GM08714 (cell line): Measurements from ENCODE around the gene CRLF1.

Source experiments
- H3K4me3 ChIP-seq: fragments of 200-500 bp; sonication (Bioruptor generic); 2 replicates; pipeline ENCODE4 v1.5.1; 2014; ENCODE audit warnings: mild to moderate bottlenecking, low read length, inconsistent platforms
- ZNF274 ChIP-seq: IDR thresholded peaks from 2 replicates; pipeline ENCODE4 v1.6.1; 2012; ENCODE audit warnings: mild to moderate bottlenecking, low read depth, low read length

The CRLF1 gene

DNA sequence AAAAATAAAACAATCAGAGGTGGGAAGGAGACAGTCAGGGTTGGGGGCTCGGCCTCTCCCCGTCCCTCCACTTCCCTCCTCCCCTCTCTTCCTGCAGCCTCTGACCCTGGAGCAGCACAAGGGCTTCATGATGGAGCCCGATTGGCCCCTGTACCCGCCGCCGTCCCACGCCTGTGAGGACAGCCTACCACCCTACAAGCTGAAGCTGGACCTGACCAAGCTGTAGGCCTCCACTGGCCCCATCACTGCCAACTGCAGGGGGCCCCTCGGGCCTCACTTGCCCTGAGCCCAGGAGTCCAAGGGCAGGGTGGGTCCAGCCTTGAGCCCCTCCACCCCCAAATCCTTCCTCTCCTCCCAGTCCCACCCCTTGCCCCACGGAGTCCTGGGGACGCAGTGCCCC is 13.7 kb upstream of the CRLF1 start:
- no peak for TF ChIP-seq ZNF274
- no peak overlapping the region for H3K4me3 ChIP-seq

DNA sequence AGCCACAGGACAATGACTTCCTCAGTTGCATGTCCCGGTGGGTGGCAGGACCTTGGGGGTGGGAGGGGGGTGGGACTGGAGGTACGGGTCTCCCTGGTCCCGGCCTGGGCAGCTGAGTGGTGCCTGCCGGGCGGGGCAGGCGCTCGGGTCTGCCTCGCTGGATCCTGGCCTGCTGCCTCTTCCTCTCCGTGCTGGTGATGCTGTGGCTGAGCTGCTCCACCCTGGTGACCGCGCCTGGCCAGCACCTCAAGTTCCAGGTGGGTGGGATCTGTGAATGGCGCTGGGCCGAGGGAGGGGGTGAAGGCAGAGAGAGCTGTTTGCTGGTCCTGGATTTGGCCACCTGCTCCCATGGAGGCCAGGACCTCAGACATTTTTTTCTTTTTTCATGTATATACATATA is 11.6 kb upstream of the CRLF1 start:
- no peak for TF ChIP-seq ZNF274

DNA sequence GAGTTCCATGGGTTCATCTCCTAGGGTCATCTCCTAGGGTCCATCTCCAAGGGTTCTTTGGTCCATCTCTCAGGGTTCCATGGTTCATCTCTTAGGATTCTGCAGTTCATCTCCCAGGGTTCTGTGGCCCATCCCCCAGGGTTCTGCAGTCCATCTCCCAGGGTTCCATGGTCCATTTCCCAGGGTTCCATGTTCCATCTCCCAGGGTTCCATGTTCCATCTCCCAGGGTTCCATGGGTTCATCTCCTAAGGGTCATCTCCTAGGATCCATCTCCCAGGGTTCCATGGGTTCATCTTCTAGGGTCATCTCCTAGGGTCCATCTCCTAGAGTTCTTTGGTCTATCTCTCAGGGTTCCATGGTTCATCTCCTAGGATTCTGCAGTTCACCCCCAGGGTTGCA is 11.0 kb upstream of the CRLF1 start:
- TF ChIP-seq ZNF274 = no peak

More for the DNA sequence above, 11.6 kb upstream of the CRLF1 start:
- H3K4me3 ChIP-seq = no peak overlapping the region

DNA sequence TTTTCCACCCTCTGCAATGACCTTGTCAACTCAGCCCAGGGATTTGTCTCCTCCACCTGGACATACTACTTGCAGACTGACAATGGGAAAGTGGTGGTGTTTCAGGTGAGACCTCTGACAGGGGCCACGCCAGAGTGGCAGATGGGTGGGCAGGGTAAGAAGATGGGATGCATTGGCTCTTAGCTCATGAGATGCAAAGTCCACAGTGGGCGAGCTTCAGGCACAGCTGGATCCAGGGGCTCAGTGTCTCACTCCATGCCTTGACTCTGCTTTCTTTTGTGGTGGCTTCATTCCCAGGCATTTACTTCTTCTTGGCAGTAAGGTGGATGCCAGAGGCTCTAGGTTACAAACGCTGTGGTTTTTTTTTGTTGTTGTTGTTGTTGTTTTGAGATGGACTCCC is 9.4 kb upstream of the CRLF1 start:
- no peak for TF ChIP-seq ZNF274
- no peak overlapping the region for H3K4me3 ChIP-seq

More for the DNA sequence above, 11.0 kb upstream of the CRLF1 start:
- H3K4me3 ChIP-seq = no peak overlapping the region

DNA sequence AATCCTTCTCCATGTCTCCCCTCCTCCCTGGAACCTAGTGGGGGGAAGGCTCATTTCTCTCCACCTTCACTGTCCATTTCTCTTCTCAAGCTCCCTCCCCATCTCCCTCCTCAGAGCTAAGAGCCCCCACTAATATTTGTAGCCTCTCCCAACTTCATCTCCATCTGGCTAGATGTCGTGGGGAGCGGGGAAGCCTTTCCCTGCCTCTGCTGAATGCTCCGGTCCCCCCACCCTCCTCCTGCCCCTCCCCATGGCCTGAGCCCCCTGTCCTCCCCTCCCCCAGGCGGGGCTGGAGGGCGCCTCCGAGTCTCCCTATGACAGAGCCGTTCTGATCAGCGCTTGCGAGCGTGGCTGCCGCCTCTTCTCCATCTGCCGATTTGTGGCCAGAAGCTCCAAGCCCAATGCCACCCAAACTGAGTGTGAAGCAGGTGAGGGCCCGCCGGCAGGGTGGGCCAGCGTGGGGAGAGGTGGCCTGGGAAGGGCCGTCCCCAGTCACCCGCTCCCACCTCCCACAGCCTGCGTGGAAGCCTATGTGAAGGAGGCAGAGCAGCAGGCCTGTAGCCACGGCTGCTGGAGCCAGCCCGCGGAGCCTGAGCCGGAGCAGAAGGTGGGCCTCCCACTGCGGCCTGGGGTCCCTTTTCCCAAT is 7.1 kb upstream of the CRLF1 start:
- TF ChIP-seq ZNF274 = no peak
- H3K4me3 ChIP-seq = no peak overlapping the region

DNA sequence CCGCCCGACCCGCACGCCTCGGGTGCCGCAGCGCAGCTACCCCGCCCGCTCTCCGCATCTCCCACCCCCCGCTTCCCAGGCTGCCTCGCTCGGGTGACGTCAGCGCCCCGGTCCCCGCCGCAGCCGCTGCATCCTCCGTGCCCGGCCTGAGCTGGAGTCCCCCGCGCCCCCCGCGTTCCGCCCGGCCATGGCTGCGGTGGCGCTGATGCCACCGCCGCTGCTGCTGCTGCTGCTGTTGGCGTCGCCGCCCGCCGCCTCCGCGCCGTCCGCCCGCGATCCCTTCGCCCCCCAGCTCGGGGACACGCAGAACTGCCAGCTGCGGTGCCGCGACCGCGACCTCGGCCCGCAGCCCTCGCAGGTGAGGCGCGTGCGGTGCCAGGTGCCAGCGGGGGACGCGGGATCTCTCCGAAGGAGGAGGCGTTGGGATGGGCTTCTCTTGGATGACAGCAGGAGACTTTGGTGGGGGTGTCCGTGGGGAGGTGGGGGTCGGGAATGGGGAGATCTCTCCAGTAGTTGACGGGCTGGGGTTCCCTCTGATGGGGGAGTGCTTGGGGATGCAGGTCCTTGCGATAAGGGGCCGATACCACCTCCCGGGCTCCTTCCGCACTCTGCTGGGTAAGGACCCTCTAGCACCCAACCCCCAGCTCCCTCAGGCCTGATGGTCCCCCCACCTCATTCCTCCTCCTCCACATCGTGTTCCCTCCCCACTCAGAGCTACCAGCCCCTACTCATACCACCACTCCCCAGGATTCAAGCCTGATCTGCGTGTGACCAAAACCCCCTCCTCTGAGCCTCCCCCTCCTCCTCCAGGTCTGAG is 6.4 kb upstream of the CRLF1 start, which contains the start of gene TMEM59L:
Gene TMEM59L, plus strand, starts transcription at position 99 of the 817 bp plus-strand sequence. Its CDS starts 89 bp downstream, at position 188.
- no peak for TF ChIP-seq ZNF274
- no peak within 1 kb of the TSS for H3K4me3 ChIP-seq

DNA sequence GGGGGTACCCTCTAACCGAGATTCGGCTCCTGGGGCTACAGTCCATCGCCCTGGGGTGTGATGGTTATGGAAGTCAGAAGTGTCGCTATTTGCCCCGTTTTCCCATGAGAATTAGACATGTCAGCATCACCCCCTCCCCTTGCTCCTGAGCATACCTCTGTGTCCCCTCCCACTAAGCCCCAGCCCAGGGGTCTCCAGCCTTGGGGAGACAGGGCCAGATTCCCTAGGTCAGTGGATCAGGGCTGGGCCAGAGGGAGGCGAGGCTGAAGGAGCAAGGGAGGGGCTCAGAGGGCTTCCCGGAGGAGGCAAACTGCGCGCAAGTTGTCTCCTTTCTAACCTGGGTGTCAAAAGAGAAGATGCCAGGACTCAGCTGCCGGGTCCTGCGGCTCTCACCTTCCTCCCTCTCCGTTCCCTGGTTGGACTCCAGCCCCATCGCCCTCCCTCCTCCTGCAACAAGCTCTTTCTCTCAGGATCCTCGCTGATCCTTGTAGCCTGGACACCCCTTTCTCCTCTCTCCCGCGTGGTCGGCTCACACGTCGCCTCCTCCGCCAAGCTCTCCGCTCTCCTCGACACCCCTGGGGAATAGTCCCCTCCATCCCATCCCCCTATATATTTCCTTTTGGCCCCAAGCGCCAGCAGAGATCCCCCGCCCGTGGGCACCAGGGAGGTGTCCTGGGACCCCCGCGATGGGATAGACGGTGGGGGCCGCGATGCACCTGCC is 5.6 kb upstream of the CRLF1 start:
- no peak for TF ChIP-seq ZNF274
- no peak overlapping the region for H3K4me3 ChIP-seq

DNA sequence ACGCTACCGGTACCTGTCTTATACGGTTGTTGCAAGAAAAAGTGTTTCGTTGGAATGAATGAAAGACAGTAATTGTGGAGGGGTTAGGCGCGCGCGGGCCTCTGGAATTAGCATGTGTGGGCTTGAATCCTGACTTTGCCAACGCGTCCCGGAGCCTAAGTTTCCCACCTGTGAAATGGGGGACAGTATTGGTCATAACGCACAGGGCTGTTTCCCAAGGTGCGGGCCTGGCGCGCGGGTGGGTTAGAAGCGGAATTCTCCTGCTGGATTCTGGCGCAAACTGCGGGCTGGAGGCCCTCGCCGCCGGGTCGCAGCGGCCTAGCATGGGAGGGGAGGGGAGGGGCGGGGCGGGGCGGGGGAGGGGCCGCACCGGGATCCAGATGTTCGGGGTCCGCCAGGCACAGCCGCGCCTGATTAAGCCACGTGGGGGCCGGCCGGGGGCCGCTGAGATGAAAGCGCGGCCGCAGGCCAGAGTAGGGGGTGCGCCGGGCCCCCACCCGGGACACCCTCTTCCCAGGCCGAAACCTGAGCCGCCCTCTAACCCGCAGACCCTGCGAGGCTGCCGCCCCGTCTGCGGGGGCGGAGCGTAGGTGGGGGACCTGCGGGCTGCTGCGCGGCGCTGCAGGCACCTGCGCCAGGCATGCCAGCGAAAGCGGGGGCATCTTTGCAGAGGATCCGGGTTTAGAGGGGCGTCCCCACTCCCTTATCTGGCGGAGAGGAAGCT is 4.9 kb upstream of the CRLF1 start:
- H3K4me3 ChIP-seq = no peak overlapping the region
- TF ChIP-seq ZNF274 = no peak

DNA sequence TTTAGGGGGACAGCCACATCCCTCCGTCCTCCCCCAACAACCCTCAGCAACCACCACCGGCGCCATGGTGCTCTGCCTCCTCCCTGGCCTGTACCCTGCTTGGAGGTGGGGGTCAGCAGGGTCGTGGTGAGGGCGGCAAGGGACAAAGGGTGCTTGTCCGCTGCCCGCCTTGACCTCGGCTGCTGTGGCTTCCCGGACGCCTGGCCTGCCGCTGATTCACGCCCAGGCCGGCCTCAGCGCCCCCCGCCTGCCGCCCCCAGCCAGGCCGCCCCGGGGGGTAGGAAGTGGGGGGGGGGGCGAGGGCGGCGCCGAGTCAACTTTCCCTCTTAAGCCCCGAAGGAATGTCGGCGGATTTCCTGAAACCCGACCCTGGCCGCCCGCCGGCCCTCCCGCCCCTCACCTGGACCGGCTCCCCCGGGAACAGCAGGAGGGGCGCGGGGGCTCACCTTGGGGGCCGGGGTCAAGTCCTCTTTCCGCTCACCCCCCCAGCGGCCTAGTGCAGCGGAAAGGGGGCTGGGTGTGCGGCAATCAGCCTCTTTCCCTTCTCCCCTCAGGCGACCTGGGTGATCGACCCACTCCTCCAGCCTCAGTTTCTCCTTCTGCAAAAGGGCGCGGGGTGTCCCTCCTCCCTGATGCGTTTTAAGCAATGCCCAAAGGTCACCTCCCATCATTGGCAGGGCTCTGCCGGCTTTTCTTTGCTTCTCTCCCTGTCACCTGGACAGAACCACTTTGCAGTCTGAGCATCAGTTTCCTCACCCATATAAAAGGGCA is 4.1 kb upstream of the CRLF1 start:
- no peak for TF ChIP-seq ZNF274
- H3K4me3 ChIP-seq = no peak overlapping the region

DNA sequence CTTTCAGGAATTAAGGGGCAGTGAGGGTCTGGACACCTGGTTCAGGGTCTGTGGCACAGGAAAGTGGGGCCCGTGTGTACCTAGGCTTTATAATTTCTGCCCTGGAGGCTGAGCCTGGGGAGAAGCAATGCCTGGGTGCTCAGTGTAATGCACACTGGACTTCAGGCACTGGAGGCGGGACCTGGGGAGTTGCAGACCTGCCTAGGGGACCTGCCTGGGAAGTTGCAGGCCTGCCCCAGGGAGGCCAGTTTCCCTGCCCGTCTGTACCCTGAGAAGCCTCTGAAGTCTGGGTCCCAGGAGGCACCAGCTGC is 3.6 kb upstream of the CRLF1 start:
- TF ChIP-seq ZNF274 = no peak

DNA sequence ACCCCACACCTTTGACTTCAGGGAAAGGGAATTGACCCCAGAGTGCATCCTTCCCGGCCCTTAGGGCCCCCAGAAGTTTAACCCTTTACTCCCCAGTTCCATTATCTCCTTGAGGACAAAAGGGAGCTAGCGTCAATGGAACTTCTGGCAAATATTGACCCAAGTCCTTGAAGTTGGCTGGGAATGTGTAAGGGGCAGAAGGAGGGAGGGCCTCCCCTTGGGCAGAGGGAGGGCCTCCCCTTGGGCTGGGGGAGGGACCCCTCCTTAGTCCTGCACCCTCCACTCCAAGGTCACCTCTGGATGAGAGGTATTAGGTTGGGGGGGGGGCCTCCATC is 3.1 kb upstream of the CRLF1 start:
- TF ChIP-seq ZNF274 = no peak
- no peak overlapping the region for H3K4me3 ChIP-seq

More for the DNA sequence above, 3.6 kb upstream of the CRLF1 start:
- H3K4me3 ChIP-seq = no peak overlapping the region

DNA sequence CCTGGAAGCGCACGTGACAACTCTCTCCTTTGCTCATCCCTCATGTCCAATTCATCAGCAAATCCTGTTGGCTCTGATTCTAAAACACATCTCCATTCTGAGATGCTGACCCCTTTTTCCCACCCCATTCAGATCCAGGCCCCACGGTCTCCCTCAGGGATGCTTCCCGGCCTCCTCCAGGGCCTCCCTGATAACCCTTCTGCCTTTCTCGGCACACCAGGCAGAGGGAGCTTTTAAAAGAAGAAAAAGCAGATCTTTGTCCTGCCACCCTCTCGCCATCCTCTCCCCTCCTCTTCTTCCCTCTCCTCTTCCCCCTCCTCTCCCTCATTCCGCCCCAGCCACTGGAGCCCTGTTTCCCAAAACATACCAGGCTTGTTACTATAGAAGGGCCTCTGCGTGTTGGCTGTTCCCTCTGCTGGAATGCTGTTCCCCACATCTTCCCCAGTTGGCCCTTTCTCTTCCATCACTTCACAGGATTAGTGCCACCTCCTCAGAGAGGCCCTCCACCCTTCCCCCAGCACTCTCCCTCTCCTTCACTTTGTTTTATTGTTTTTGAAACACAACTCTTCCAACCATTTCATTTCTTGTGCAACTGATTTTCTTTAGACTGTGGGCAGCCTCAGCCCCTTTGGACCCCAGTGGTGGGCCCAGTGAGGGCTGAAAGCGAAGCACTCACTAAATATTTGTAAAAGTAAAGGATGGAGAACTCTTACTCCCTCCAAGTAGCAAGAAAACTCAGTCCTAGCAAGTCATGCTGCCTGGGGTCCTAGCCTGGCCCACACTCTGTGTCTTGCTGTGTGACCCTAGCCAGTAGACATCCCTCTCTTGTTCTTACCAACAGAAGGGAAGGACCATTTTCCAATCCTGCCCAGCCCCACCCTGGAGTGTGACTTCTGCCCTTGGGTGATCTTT is 2.5 kb upstream of the CRLF1 start:
- no peak overlapping the region for H3K4me3 ChIP-seq
- no peak for TF ChIP-seq ZNF274
